ENCODE measurements around the gene CERK. TPM values are rescaled to one million over a fixed set of nuclear protein-coding genes. Genes with fewer than 3 reads are reported as not detected.

CERK gene
- total RNA-seq, 2 donors from 2014 or later: 47.5 to 70.0 TPM

DNA sequence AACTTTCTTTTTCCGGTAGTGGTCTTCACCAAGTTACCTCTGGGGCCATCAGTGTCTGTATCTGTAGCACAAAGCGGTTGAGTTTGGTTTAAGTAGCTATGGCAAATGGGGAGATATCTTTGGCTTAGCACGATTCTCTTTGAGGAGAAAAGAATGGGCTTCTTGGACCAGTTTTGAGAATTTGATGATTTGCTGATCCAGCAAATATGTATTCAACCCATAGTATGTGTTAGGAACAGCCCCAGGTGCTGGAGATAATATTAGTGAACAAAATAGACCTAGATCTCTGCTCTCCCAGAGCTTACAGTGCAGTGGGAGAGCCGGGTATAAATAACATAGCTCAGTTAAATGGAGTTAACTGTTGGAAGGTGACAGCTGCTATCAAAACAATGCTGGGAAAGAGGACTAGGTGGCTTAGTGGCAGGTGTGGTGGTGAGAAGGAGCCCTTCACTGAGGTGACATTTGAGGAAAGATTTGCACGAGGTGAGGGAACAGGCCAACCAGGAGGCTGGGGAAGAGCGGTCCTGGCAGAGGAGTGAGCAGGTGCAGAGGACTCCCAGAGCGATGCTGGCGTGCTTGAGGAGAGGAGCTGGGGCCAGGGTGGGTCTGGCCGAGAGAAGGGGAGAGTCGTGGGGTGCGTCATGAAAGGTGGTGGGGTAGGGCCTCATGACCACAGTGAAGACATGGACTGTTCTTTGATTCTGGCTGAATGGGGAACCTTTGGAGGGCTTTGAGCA is 29.4 kb upstream of the CERK start:
- ATAC-seq (no peak), DNase-seq (no peak)
- intact Hi-C loops (cut with DNase I): no loop called here

DNA sequence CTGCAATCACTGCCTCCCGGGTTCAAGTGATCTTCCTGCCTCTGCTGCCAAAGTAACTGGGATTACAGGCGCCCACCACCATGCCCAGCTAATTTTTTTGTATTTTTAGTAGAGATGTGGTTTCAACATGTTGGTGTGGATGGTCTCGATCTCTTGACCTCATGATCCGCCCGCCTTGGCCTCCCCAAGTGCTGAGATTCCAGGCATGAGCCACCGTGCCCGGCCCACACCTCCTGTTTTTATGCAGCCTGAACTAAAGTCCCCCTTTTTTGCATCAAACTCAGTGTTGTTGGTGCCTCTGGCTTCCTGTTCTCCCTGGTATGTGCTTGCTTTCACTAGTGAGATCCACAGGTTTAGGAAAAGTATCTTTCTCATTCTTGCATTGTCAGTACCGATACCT is 28.6 kb upstream of the CERK start:
- no peak for ATAC-seq

DNA sequence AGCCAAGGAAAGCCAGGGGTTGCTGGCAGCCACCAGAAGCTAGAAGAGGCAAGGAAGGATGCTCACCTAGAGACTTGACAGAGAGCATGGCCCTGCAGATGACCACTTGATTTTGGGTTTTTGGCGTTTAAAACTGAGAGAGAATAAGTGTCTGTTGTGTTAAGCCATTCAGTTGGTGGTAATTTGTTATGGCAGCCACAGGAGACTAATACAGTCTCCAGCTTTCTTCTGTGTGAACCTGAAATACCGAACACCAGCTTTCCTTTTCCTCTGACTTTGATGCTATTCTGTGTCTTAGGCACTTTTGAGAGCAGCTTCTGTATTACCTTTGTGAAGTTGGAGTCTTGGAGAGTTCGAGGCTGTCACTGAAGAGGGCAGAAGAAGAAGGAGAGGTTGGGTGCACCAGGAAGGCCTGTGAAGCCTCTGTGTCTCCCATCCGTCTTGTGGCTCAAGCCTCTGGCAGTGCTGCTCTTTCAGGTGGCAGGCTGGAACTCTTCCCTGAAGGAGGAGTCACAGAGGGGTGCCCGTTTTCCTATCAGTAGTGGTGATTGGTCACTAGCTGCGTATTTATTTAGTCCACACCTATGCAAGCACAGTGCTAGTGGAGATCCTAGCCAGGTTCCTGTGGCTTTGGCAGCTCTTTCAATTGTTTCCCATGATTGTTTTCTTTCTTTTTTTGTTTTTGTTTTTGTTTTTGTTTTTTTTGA is 26.9 kb upstream of the CERK start:
- intact Hi-C loops (cut with DNase I): no loop called here
- DNase-seq: no peak
- no peak for ATAC-seq

More for the DNA sequence above, 28.6 kb upstream of the CERK start:
- DNase-seq: no peak
- intact Hi-C loops (cut with DNase I): no loop called here

DNA sequence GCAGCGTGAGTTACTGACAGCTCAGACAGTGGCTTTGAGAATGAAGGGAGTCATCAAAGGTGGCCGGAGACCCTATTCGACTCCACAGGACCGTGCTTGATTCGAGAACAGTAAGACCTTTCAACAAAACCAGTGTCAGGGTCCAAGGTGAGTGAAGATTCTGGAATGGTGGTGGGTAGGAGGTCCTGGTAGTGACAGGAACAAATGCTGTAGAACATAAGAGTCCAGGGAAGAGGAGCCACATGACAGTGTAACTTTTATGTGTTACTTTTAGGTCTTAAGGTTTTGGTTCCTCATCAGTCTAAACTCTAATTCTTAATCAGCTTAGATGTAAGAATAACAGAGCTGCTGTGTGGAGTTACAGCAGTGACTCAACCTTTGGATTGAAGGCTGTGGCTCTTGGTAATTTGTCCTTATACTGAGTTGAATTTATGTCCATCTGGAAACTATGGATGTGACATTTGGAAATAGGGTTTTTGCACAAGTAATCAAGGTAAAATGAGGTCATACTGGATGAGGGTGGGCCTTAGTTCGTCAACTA is 26.2 kb upstream of the CERK start:
- DNase-seq (no peak), ATAC-seq (no peak)
- intact Hi-C loops (cut with DNase I): no loop called here

DNA sequence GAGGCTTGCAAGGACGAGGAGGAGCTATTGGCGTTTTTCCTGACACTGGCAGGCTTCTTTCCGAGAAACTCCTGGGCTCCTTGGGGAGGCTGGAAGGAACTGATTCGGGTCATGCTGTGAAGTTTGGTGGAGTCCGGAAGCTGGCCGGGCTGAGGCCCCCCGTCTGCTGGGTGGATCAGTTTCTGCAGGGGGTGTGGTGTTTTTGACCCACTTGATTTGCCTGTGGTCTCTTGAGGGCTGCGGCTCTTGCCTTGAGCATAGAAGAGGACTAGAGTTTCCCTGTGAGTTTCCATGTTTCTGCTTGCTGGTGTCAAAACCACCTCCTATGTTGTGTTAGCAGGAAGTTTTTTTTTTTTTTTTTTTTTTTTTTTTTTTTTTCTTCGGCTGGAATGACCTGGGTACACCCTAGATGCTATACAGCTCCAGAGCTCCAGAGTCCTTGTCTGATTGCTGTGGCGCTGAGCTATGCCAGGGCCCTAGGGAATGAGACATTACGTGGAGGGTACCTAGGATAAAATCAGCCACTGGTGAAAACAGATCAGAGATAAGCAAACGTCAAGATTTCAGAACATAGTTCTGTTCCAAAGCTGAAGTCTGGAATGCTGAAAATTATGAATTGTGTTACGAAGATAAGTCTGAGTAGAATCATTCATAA is 25.1 kb upstream of the CERK start:
- intact Hi-C loops (cut with DNase I): no loop called here
- ATAC-seq: peak; percentile 43 to 52
- no peak for DNase-seq

DNA sequence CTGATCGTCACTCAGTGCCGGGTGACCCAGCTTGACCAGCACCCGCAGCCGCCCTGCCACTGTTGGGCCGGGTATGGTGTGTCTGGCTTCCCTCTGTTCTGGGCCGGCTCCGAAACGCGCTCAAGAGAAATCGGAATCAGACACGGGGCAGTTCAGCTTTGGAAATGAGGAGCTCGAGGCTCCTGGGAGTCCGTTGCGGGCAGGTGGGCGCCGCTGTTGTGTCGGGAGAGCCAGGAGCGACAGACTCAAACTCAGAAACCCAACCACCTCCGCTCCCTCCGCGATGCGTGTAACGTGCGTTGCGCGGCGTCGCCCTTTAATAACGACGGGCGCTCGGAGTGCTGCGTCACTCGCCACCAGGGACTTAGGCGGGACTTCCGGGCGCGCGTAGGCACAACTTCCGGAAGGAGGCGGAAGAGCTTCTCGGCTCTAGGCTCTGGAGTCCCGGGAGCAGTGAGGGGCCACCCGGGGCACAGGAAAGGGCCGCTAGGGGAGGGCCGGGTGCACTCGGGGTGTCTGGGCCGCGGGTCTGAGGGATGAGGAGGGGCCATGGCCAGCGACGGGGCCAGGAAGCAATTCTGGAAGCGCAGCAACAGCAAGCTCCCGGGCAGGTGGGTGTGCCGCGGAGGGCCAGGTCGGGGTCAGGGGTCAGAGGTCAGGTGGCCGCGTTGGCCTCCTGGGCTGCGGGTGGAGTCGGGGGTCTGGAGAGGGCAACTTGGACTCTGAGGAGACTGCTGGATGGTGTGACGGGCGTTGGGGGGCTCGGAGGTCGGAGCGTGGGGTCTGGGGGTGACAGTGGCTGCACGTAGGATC is 24.4 kb upstream of the CERK start, which contains the start of gene TBC1D22A:
TSS of gene TBC1D22A (plus strand) at position 413 of the 813 bp plus-strand sequence. CDS start at position 550, 137 bp downstream.
- ATAC-seq: peak; percentile 96 to 98
- DNase-seq: peak; percentile 96
- intact Hi-C loops (cut with DNase I): no loop called here

DNA sequence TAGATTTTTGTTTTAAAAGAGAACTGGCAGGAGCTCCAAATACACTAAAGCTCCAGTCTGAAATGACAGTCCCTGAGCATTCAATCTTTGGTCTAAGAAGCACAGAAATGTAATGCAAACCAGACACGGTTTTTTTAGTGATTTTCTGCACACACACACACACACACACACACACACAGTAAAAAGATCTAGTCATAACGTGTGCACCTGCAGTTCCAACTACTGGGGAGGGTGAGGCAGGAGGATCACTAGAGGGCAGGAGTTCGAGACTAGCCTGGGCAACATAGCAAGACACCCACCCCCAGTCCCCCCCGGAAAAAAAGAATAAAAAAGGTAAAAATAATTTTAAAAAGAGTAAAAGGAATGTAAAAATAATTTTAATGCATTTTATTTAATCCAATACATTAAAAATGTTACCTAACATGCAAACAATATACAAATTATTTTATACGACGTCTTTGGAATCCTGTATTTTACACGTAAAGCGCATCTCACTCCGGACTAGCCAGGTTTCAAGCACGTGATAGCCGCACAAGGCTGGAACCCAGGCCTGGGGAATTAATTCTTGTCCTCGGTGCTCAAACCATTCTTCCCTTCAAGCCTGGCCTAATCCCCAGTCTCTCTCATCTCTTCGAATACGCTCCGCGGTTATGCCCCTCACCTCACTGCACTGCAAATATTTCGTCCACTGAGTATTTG is 23.6 kb upstream of the CERK start:
- ATAC-seq: peak; percentile 4 to 9
- no peak for DNase-seq
- intact Hi-C loops (cut with DNase I): no loop called here

DNA sequence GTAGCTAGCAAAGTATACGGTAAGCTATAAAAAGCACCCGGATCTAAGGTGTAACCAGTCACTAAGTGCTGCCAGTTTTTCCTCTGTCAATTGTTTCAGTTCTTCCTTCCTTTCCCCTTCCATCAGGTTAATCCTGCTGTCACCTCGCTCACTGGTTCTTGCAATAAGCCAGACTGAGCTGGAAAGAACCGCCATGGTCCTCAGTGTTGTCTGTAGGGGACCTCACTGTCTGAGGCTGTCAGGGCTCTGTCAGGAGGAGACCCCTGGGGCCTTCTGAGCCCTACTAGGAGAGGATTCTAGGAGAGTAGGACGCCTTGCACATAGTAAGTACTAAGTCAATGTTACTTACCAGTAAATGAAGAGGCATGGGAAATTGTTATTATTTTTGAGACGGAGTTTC is 23.0 kb upstream of the CERK start:
- no peak for DNase-seq
- no peak for ATAC-seq
- intact Hi-C loops (cut with DNase I): no loop called here

DNA sequence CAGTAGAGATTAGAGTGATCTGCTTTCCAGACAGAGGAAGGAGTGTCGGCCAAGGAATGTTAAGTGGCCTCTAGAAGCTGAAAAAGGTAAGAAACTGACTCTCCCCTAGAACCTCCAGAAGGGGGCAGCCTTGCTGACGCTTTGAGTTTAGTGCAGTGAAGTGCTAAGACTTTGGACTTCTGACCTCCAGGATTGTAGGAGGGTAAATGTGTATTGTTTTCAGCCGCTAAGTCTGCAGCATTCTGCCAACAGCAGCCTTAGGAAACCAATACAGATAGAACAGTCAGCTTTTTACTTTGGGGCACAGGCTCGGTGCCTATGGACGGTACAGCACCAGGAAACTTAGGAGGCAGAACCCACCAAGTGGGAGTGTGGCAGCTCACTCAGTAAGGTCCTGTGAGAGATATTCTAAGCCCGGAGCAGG is 20.8 kb upstream of the CERK start:
- intact Hi-C loops (cut with DNase I): no loop called here
- ATAC-seq (no peak), DNase-seq (no peak)

DNA sequence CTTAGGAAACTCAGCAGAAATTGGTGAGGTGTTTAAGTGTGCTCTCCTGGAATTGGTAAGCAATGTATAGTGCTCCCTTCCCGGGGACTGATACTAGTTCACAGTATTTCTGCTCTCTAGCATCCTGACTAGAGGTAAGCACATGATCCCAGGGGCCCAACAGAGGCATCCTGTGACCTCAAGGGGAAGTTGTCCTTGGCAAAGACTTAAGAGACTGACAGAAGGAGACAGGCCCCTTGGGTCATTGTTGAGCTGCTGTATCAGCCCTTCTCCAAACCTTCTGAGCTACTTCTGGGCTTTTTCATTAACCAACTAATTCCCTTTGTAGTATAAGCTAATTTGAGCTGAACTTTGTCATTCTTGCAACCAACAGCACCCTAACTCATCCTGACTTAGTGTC is 20.1 kb upstream of the CERK start:
- intact Hi-C loops (cut with DNase I): no loop called here
- ATAC-seq: no peak
- no peak for DNase-seq

DNA sequence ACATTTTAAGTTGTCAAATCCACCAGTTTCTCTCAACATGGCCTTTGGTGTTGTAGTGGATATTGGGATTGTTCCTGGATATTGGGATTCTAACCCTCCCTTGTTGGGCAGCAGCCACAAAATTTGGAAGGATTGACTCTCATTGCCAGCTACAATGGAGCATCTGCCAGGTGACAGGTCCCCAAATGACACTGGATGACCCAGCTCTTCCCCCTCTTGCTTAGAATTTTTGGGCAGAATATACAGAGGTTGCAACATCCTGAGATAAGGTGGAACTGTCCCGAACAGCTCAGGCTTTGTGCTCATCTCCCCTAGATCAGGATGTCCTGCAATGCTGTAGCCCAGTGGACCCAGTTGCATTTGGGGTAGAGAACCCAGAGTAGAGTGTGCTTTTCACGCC is 19.1 kb upstream of the CERK start:
- DNase-seq: no peak
- ATAC-seq: no peak
- intact Hi-C loops (cut with DNase I): no loop called here

DNA sequence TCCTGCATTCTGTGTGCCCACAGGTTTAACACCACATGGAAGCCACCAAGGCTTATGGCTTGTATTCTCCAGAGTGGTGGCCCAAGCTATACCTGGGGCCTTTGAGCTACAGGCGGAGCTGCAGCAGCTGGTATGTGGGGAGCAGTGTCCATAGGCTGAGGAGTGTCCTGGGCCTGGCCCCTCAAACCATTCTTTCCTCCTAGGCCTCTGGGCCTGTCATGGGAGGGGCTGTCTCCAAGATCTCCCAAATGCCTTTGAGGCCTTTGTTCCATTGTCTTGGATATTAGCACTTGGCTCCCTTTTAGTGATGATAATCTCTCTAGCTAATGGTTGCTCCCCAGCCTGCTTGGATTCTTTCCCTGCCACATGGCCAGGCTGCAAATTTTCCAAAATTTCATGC is 18.0 kb upstream of the CERK start:
- intact Hi-C loops (cut with DNase I): no loop called here
- no peak for ATAC-seq
- no peak for DNase-seq

DNA sequence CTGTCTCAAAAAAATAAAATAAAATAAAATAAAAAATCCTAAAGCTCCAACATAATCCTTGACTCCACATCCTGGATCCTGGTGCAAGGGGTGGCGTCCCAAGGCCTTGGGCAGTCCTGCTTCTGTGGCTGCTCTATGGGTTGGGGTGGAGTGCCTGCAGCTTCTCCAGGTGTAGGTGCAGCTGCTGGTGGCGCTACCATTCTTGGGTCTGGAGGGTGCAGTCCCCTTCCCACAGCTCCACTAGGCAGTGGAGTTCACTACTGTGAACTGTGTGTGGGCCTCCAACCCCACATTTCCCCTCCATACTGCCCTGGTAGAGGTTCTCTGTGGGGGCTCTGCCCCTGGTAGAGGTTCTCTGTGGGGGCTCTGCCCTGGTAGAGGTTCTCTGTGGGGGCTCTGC is 17.5 kb upstream of the CERK start:
- ATAC-seq (no peak), DNase-seq (no peak)
- intact Hi-C loops (cut with DNase I): no loop called here

DNA sequence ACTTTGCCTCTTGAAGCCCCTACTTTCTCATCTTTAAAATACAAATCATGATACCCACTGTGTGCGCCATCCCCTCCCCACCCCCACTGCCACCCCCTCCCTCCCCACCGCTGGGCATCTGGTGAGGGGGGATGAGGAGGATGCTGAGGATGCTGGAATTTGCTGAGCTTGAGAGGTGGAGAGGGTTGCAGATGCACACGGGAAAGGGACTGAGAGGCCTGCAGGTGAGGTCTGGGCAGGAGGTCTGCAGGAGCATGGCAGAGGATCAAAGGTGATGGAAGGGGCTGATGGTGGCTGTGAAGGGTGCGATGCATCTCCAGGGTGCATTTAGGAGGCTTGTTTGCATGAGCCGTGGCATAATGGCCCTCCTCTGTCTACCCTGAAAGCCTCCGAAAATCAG is 16.8 kb upstream of the CERK start:
- ATAC-seq: no peak
- DNase-seq: no peak
- intact Hi-C loops (cut with DNase I): no loop called here

DNA sequence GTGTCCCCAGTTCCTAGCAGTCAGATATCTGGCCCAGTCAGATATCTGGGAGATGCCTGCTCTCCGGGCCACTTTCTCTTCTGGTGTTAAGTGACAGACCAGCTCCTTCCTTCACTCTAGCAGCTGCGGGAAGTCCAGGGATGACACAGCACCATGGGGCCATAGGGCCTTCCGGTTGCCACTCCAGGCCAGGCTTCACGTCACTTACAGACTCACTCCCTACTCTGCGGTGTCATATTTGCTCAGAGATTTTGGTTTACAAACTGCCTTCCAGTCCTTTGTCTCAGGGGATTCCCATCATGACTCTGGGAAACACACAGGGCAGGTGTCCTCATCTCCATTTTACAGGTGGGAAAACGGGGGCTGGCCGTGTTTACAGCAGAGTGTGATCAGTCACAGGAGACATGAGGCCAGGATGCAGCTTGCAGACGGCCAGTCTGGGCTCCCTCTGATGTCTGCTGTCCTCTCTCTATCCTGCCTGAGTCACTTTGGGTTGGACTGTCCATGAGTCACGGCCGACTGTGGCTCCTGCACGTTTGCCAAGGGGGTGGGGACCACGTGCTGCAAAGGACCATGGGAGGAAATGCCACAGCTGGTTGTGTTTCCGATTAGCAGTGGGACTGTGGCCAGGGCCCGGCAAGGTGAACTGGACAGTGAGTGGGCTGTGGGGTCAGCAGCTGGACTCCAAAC is 16.2 kb upstream of the CERK start:
- intact Hi-C loops (cut with DNase I): no loop called here
- DNase-seq: peak; percentile 97

DNA sequence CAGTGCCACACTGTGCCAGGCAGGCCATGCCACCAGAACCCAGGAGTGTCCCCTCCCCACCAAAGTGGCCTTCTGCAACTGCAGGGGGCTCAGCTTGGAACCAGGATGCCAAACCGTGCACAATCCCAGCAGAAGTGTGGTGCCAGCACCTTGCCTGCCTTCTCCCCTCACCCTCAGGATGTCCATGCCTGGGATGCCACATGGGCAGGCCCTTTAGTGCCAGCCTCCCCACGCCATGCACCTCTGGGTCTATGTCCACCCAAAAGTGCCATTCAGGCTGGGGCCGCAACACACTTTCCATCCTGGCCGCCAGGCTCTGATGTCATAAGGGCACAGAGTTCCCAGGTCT is 15.7 kb upstream of the CERK start:
- intact Hi-C loops (cut with DNase I): no loop called here
- DNase-seq (no peak), ATAC-seq (no peak)

More for the DNA sequence above, 16.2 kb upstream of the CERK start:
- peak; percentile 92 to 93 for ATAC-seq

DNA sequence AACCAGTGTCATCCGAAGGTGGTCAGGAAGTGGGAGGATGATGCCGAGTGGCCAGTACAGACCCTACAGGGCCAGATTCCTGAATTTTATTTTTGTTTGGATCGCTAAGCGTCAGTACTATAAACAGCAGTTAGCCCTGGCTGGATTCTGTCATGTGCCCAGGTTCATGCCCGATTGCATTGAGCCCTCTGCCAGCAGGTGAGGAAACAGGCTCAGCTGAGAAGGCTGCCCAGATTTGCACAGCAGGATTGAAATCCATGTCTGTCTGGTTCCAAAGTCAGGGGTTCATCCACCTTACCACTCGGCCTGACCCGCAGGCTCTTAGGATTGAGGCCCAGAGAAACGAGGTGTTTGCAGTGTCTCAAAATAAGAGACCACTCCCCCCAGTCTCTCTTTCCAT is 15.3 kb upstream of the CERK start:
- no peak for DNase-seq
- intact Hi-C loops (cut with DNase I): no loop called here
- no peak for ATAC-seq

DNA sequence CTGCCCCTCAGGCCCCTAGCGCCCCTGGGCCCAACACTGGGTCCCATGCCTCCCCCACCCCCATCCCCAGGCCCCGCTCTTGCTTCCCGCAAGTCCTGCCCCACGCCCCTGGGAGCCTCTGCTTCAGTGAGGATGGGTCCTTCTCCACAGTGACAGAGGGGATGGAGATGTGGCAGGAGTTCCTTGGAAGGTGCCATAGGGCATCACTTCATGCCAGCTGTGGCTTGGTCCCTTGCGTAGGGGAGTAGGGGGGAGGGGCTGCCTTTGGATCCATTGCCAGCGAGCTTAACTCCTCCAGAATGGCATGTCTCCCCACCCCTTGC is 14.9 kb upstream of the CERK start:
- ATAC-seq (no peak), DNase-seq (no peak)
- intact Hi-C loops (cut with DNase I): no loop called here

Measured in left cardiac atrium (tissue), 4 donors.